SK-N-SH (cell line): ENCODE data around the gene FGFBP1. TPM values are rescaled to one million over a fixed set of nuclear protein-coding genes. Genes with fewer than 3 reads are reported as not detected.

Source experiments
- CTCF ChIA-PET: fragments of 300-600, 350-600 bp; formaldehyde crosslinking; extraction: SDS; loops from one replicate; lab custom pipeline; 2021; lab: Yijun Ruan, JAX
- POLR2A ChIA-PET: fragments of 350-600 bp; sonication (Branson Sonifier 250); formaldehyde crosslinking; extraction: SDS; loops from one replicate; lab custom pipeline; 2020; ENCODE audit warnings: antibody characterized with exemption, inconsistent platforms; lab: Yijun Ruan, JAX
- DNase-seq: peaks from one replicate; pipeline ENCODE4 v3.0.0; 2012
- H2AFZ ChIP-seq: fragments of 200-600 bp; sonication (generic); 2 replicates; pipeline ENCODE4 v1.8.1; 2016; ENCODE audit warnings: antibody characterized with exemption, mild to moderate bottlenecking, low read depth
- H3F3A ChIP-seq: fragments of 200-600 bp; sonication (generic); replicated peaks from 2 replicates; pipeline ENCODE3; 2016; ENCODE audit warnings: antibody characterized with exemption, mild to moderate bottlenecking; ENCODE audit not compliant: insufficient read depth
- H3K27ac ChIP-seq, 2 experiments: fragments of 200-500 bp in 1 of 2; fragments of 200-600 bp in 1 of 2; sonication (Bioruptor generic) in 1 of 2; sonication (generic), shearing (Covaris generic) in 1 of 2; 2 replicates each; pipeline versions ENCODE4 v1.5.1 to v1.6.1; 2014 to 2016; ENCODE audit warnings: low read depth in 2 of 2, inconsistent platforms in 1 of 2, low read length in 1 of 2, mild to moderate bottlenecking in 1 of 2, mixed read lengths in 1 of 2
- H3K27me3 ChIP-seq: fragments of 200-600 bp; sonication (generic), shearing (Covaris generic); 2 replicates; pipeline ENCODE4 v1.6.1; 2016; ENCODE audit warnings: mixed run types; ENCODE audit not compliant: insufficient read depth
- H3K36me3 ChIP-seq, 2 experiments: fragments of 200-500 bp in 1 of 2; fragments of 200-600 bp in 1 of 2; sonication (Bioruptor generic) in 1 of 2; sonication (generic) in 1 of 2; replicated peaks in 1 of 2; 2 replicates each; pipeline versions ENCODE3 to v1.5.1; 2014 to 2016; ENCODE audit warnings: low read length in 1 of 2, mild to moderate bottlenecking in 1 of 2; ENCODE audit not compliant: insufficient read depth in 2 of 2, control insufficient read depth in 1 of 2
- H3K4me1 ChIP-seq, 2 experiments: fragments of 200-500 bp in 1 of 2; fragments of 200-600 bp in 1 of 2; sonication (Bioruptor generic) in 1 of 2; sonication (generic), shearing (Covaris generic) in 1 of 2; 2 replicates each; pipeline versions ENCODE4 v1.5.1 to v1.6.1; 2014 to 2016; ENCODE audit warnings: low read depth in 1 of 2, low read length in 1 of 2, mixed run types in 1 of 2; ENCODE audit not compliant: insufficient read depth in 2 of 2, control insufficient read depth in 1 of 2
- H3K4me2 ChIP-seq: fragments of 200-600 bp; sonication (generic), shearing (Covaris generic); 2 replicates; pipeline ENCODE4 v1.6.1; 2017; ENCODE audit warnings: mixed run types
- H3K4me3 ChIP-seq, 2 experiments: fragments of 200-500 bp in 1 of 2; fragments of 200-600 bp in 1 of 2; sonication (Bioruptor generic) in 1 of 2; sonication (generic), shearing (Covaris generic) in 1 of 2; 2 replicates each; pipeline versions ENCODE4 v1.5.1 to v1.8.1; 2014 to 2016; ENCODE audit warnings: low read depth in 2 of 2, inconsistent platforms in 1 of 2, low read length in 1 of 2, mild to moderate bottlenecking in 1 of 2, mixed read lengths in 1 of 2, moderate library complexity in 1 of 2
- H3K79me2 ChIP-seq: fragments of 200-600 bp; sonication (generic); 2 replicates; pipeline ENCODE4 v1.8.1; 2017; ENCODE audit warnings: mild to moderate bottlenecking; ENCODE audit not compliant: insufficient read depth
- H3K9ac ChIP-seq: fragments of 200-600 bp; sonication (generic); 2 replicates; pipeline ENCODE4 v1.6.1; 2017; ENCODE audit warnings: mixed run types
- H3K9me2 ChIP-seq: fragments of 200-600 bp; sonication (generic); 2 replicates; pipeline ENCODE4 v1.6.1; 2017; ENCODE audit warnings: mixed run types
- H3K9me3 ChIP-seq: fragments of 200-600 bp; sonication (generic); 2 replicates; pipeline ENCODE4 v1.6.1; 2017; ENCODE audit warnings: mixed run types, mild to moderate bottlenecking, moderate library complexity
- H4K20me1 ChIP-seq: fragments of 200-600 bp; sonication (generic); 2 replicates; pipeline ENCODE4 v1.6.1; 2017; ENCODE audit warnings: mild to moderate bottlenecking, mixed run types; ENCODE audit not compliant: insufficient read depth
- CTCF ChIP-seq: fragments of 200-600 bp; sonication (generic); IDR thresholded peaks from 2 replicates; pipeline ENCODE4 v1.6.1; 2017; ENCODE audit warnings: antibody characterized with exemption, mild to moderate bottlenecking, moderate library complexity
- FOXJ3 ChIP-seq: sonication (generic); formaldehyde crosslinking; IDR thresholded peaks from 2 replicates; pipeline ENCODE4 v1.5.1; 2020; ENCODE audit warnings: mild to moderate bottlenecking, missing genetic modification reagents
- IRF3 ChIP-seq: fragments of 150-350 bp; IDR thresholded peaks from 2 replicates; pipeline ENCODE4 v1.6.1; 2016; ENCODE audit warnings: mild to moderate bottlenecking, low read depth, low read length
- JUND ChIP-seq: IDR thresholded peaks from 2 replicates; pipeline ENCODE4 v1.4.0; 2012
- MXI1 ChIP-seq: IDR thresholded peaks from 2 replicates; pipeline ENCODE4 v1.6.1; 2012; ENCODE audit warnings: mild to moderate bottlenecking, low read depth, low read length, improper control_type of control experiment
- NRF1 ChIP-seq: IDR thresholded peaks from 2 replicates; pipeline ENCODE4 v1.6.1; 2012; ENCODE audit warnings: low read depth, mild to moderate bottlenecking, low read length
- POLR2AphosphoS5 ChIP-seq: IDR thresholded peaks from 2 replicates; pipeline ENCODE4 v1.6.1; 2012; ENCODE audit warnings: low read depth, low read length
- RXRA ChIP-seq: IDR thresholded peaks from 2 replicates; pipeline ENCODE4 v1.4.0; 2012; ENCODE audit warnings: low read depth, mild to moderate bottlenecking, borderline replicate concordance
- SIN3A ChIP-seq: IDR thresholded peaks from 2 replicates; pipeline ENCODE4 v1.6.1; 2012; ENCODE audit warnings: low read depth, mild to moderate bottlenecking, low read length, moderate library complexity, borderline replicate concordance
- TAF1 ChIP-seq: IDR thresholded peaks from 2 replicates; pipeline ENCODE4 v1.6.1; 2012; ENCODE audit warnings: low read depth, mild to moderate bottlenecking, low read length, moderate library complexity, borderline replicate concordance
- TEAD4 ChIP-seq: IDR thresholded peaks from 2 replicates; pipeline ENCODE4 v1.4.0; 2012; ENCODE audit warnings: mild to moderate bottlenecking, borderline replicate concordance; ENCODE audit not compliant: insufficient read depth
- USF1 ChIP-seq: IDR thresholded peaks from 2 replicates; pipeline ENCODE4 v1.4.0; 2012; ENCODE audit warnings: low read depth, borderline replicate concordance
- USF2 ChIP-seq: fragments of 150-350 bp; IDR thresholded peaks from 2 replicates; pipeline ENCODE4 v1.6.1; 2017; ENCODE audit warnings: antibody characterized with exemption, low read length, low read depth, borderline replicate concordance
- YY1 ChIP-seq: IDR thresholded peaks from 2 replicates; pipeline ENCODE4 v1.4.0; 2012; ENCODE audit warnings: low read depth, mild to moderate bottlenecking
- WGBS: methylation state at CpG from one replicate; pipeline ENCODE4 v1.1.6; 2017; ENCODE audit warnings: low lambda C conversion rate; 5-methylcytosine and 5-hydroxymethylcytosine counted together
- polyA plus RNA-seq, 3 experiments: library from polyadenylated mRNA; depleted of rRNA; stranded (reverse); fragments of >200 nt; gene quantifications; 2 replicates each; pipeline ENCODE4 v1.2.3, GENCODE V29; 2012
- TF ChIP-seq, protein P1 (sequence below): IDR thresholded peaks from 2 replicates; pipeline ENCODE4; 2012

FGFBP1 gene
- polyA plus RNA-seq, 1 of the 3 experiments (the other 2 are of a cell fraction) = 0.13 TPM

GRCh38 chr4:15963576-15963975 is 25.0 kb upstream of the FGFBP1 start:
- WGBS = 75% methylated on average over 4 of the region's 4 CpGs
- no peaks in the 10 kb centered on the region for H3K9me3 ChIP-seq
- TF ChIP-seq TAF1 (no peak), MXI1 (no peak), USF2 (no peak), NRF1 (no peak), JUND (no peak), TEAD4 (no peak), SIN3A (no peak), IRF3 (no peak), CTCF (no peak), POLR2AphosphoS5 (no peak), YY1 (no peak), FOXJ3 (CRISPR knock-in tag) (no peak), RXRA (no peak), USF1 (no peak)
- TF ChIP-seq, protein P1, sequence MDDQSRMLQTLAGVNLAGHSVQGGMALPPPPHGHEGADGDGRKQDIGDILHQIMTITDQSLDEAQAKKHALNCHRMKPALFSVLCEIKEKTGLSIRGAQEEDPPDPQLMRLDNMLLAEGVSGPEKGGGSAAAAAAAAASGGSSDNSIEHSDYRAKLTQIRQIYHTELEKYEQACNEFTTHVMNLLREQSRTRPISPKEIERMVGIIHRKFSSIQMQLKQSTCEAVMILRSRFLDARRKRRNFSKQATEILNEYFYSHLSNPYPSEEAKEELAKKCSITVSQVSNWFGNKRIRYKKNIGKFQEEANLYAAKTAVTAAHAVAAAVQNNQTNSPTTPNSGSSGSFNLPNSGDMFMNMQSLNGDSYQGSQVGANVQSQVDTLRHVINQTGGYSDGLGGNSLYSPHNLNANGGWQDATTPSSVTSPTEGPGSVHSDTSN = no peak
- no peak overlapping the region for H3K4me2 ChIP-seq
- H3K4me1 ChIP-seq = peaks cover 0 to 9% of the 10 kb centered on the region in 2 experiments; a peak in 1 of 4 replicates
- peak; percentile 26 for DNase-seq
- POLR2A ChIA-PET = no interaction called here
- H3K9ac ChIP-seq = no peak overlapping the region
- H3K27me3 ChIP-seq = no peaks in the 10 kb centered on the region
- no peaks in the 10 kb centered on the region for H3F3A ChIP-seq
- H3K4me3 ChIP-seq = no peak overlapping the region
- H3K27ac ChIP-seq = no peak overlapping the region
- no peaks in the 10 kb centered on the region for H3K36me3 ChIP-seq
- H2AFZ ChIP-seq = no peak overlapping the region
- no peaks in the 10 kb centered on the region for H3K79me2 ChIP-seq
- CTCF ChIA-PET = interaction anchor here (0.5 to 5.4 kb wide), 18 partner anchors 8 to 301 kb away, joined by 3 to 60 read pairs (median 4); no protein-coding TSS in a partner anchor
- no peaks in the 10 kb centered on the region for H4K20me1 ChIP-seq
- H3K9me2 ChIP-seq = no peaks in the 10 kb centered on the region
